Fibroblast of pulmonary artery (primary cell): ENCODE measurements around the gene STPG4.

Experiments
- DNase-seq: peaks from one replicate; pipeline ENCODE4 v3.0.0-alpha.2; 2010; ENCODE audit warnings: low read depth
- H3K4me3 ChIP-seq: replicated peaks from 2 replicates; pipeline ENCODE4 v1.5.1; 2011; ENCODE audit warnings: low read depth, mild to moderate bottlenecking, control low read depth, low read length, moderate library complexity
- TF ChIP-seq, protein P1 (sequence below): IDR thresholded peaks from 2 replicates; pipeline ENCODE4 v1.5.1; 2011; ENCODE audit warnings: mild to moderate bottlenecking, control low read depth, low read length, inconsistent platforms; ENCODE audit errors: missing control alignments

The STPG4 gene

DNA sequence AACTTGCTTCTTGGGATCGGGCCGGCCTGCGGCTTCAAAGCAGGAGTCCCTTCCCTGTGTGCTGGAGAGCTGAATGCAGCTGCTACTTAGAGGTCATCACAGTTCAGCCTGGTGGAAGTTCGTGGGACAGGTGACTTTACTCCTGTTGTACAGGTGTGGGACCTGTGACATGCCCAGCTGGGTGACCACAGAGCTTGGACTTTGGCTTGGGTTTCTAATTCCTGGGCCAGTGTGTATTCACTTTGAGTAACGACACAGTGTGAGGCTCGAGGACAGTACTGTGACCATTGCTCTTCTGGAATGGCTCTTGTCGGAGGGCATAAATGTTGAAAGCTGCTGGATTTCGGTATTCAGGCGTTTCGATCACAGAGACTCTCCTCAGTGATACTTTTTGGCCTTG is 114.5 kb downstream of the STPG4 start:
- H3K4me3 ChIP-seq: no peak overlapping the region
- TF ChIP-seq, protein P1, sequence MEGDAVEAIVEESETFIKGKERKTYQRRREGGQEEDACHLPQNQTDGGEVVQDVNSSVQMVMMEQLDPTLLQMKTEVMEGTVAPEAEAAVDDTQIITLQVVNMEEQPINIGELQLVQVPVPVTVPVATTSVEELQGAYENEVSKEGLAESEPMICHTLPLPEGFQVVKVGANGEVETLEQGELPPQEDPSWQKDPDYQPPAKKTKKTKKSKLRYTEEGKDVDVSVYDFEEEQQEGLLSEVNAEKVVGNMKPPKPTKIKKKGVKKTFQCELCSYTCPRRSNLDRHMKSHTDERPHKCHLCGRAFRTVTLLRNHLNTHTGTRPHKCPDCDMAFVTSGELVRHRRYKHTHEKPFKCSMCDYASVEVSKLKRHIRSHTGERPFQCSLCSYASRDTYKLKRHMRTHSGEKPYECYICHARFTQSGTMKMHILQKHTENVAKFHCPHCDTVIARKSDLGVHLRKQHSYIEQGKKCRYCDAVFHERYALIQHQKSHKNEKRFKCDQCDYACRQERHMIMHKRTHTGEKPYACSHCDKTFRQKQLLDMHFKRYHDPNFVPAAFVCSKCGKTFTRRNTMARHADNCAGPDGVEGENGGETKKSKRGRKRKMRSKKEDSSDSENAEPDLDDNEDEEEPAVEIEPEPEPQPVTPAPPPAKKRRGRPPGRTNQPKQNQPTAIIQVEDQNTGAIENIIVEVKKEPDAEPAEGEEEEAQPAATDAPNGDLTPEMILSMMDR: no peak
- no peak for DNase-seq

- no peak overlapping the region for H3K4me3 ChIP-seq
- TF ChIP-seq, protein P1: no peak
Observed at GRCh38 chr2:47039913-47040562, 115.1 kb downstream of the STPG4 start.

GRCh38 chr2:47039489-47039870 is 115.6 kb downstream of the STPG4 start:
- TF ChIP-seq, protein P1: no peak
- H3K4me3 ChIP-seq: no peak overlapping the region
- DNase-seq: no peak

More at GRCh38 chr2:47039913-47040562, 115.1 kb downstream of the STPG4 start:
- DNase-seq: no peak

DNA sequence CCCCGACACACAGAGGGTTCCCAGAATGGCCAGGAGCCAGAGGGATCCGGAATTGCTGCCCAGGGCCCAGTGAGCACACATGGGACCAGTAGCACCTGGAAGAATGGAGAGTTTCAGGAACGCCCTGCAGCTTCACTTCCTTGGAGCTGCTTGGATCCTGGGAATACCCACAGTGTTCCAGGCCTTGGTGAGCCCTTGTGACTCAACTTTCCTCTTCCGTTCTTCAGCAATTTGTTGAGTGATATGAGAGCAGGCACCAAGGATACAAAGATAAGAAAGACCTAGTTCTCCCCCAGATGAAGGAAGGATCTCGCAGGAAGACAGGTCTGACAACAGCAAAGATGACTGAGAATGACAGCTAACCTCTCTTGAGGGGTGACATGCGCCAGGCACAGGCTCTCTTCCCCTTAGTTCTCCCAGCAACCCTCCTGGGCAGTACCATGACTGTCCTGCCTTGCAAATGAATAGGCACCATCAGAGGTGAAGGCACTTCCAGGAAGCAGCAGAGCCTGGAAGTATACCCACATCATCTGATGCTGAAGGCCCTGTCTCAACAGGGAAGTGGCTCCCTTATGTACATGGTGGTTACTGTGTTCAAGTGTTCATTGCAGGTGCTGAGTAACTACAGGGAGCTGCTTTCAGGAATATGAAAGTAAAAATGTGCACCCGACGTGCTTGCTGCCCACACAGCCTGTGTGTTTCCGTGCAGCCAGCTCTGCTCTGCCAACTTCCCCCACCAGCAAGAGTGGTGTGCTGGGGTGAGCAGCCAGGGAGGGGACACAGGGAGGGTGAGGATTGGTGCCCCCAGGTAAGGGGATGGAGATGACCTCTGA is 116.2 kb downstream of the STPG4 start:
- DNase-seq: peak; percentile 34
- TF ChIP-seq, protein P1: no peak
- no peak overlapping the region for H3K4me3 ChIP-seq

GRCh38 chr2:47037678-47038077 is 117.4 kb downstream of the STPG4 start:
- DNase-seq: no peak
- H3K4me3 ChIP-seq: no peak overlapping the region
- TF ChIP-seq, protein P1: no peak
